Panc1 (cell line): ENCODE data around the gene PLEKHA7. TPM values are rescaled to one million over a fixed set of nuclear protein-coding genes. Genes with fewer than 3 reads are reported as not detected.

Experiments used
- ATAC-seq: fragments of 200-7000 bp; cut with Tn5 transposase; 2 replicates; pipeline ENCODE4 v1.9.1; 2020; ENCODE audit warnings: mild to moderate bottlenecking, moderate library complexity
- BruUV-seq: library from RNA; stranded (reverse); fragments of 400-500 nt; replicated peaks from 2 replicates; lab custom pipeline; 2021; lab: Mats Ljungman, UMichigan
- CTCF ChIA-PET: fragments of 300-600 bp; sonication (Branson Sonifier 250); formaldehyde crosslinking; loops from one replicate; lab custom pipeline; 2022; ENCODE audit warnings: antibody characterized with exemption; lab: Charles Lee
- POLR2A ChIA-PET: fragments of 300-600 bp; sonication (Branson Sonifier 250); formaldehyde crosslinking; loops from one replicate; lab custom pipeline; 2022; ENCODE audit warnings: antibody characterized with exemption; lab: Charles Lee
- DNase-seq: peaks from one replicate; pipeline ENCODE4 v3.0.0-alpha.2; 2010; ENCODE audit warnings: low read depth, low spot score
- H3K27ac ChIP-seq: 2 replicates; pipeline ENCODE4 v1.5.1; 2011; ENCODE audit warnings: mild to moderate bottlenecking, low read length, inconsistent platforms
- H3K27me3 ChIP-seq: fragments of 200-500 bp; sonication (Bioruptor generic); 2 replicates; pipeline ENCODE4 v1.6.0; 2014; ENCODE audit warnings: low read length, inconsistent platforms; ENCODE audit not compliant: control insufficient read depth, insufficient read depth
- H3K36me3 ChIP-seq: fragments of 200-500 bp; sonication (Bioruptor generic); 2 replicates; pipeline ENCODE4 v1.5.1; 2014; ENCODE audit warnings: inconsistent platforms, mild to moderate bottlenecking, low read length, moderate library complexity; ENCODE audit not compliant: control insufficient read depth, insufficient read depth
- H3K4me1 ChIP-seq: 2 replicates; pipeline ENCODE4 v1.5.1; 2011; ENCODE audit warnings: inconsistent platforms, mild to moderate bottlenecking, low read length, moderate library complexity; ENCODE audit not compliant: control insufficient read depth, insufficient read depth
- H3K4me3 ChIP-seq, 2 experiments: 2 replicates each; pipeline ENCODE4 v1.5.1; 2011 to 2012; ENCODE audit warnings: low read depth in 2 of 2, low read length in 2 of 2, mild to moderate bottlenecking in 2 of 2, inconsistent platforms in 1 of 2, moderate library complexity in 1 of 2
- H3K9me3 ChIP-seq: fragments of 200-500 bp; sonication (Bioruptor generic); 2 replicates; pipeline ENCODE4 v1.5.1; 2014; ENCODE audit warnings: low read depth, mild to moderate bottlenecking, inconsistent platforms, low read length, moderate library complexity; ENCODE audit not compliant: control insufficient read depth, insufficient read depth
- POLR2AphosphoS5 ChIP-seq: IDR thresholded peaks from 2 replicates; pipeline ENCODE4 v1.6.1; 2012; ENCODE audit warnings: mild to moderate bottlenecking, low read depth, low read length, moderate library complexity
- SIN3A ChIP-seq: IDR thresholded peaks from 2 replicates; pipeline ENCODE4 v1.6.1; 2012; ENCODE audit warnings: low read depth, mild to moderate bottlenecking, low read length, moderate library complexity, borderline replicate concordance; ENCODE audit not compliant: insufficient read depth
- TCF7L2 ChIP-seq: IDR thresholded peaks from 2 replicates; pipeline ENCODE4 v1.6.1; 2011; ENCODE audit warnings: mild to moderate bottlenecking, low read depth, low read length, inconsistent platforms
- in situ Hi-C: cut with HindIII; loops from 2 replicates; pipeline ENCODE4 v1.10.0; 2016; ENCODE audit warnings: low sequenced_read_pairs, low pct_unique_long_range_greater_than_20kb
- intact Hi-C: fragments of 100-400 bp; cut with micrococcal nuclease; formaldehyde crosslinking; loops from one replicate; pipeline ENCODE4 v1.10.0; 2022; ENCODE audit not compliant: unreplicated experiment
- total RNA-seq: library from RNA; stranded (reverse); gene quantifications from one replicate; pipeline ENCODE4 v1.2.1, GENCODE V29; 2021; ENCODE audit not compliant: unreplicated experiment
- TF ChIP-seq, protein P1 (sequence below), 2 experiments: IDR thresholded peaks; 2 replicates each; pipeline ENCODE4 v1.6.1; 2011 to 2012; ENCODE audit warnings: low read depth in 2 of 2, control low read depth in 1 of 2, low read length in 1 of 2, mild to moderate bottlenecking in 1 of 2, moderate library complexity in 1 of 2; ENCODE audit not compliant: insufficient read depth in 1 of 2
- TF ChIP-seq, protein P2 (sequence below): fragments of 450-650 bp; IDR thresholded peaks from 2 replicates; pipeline ENCODE4 v1.5.1; 2017; ENCODE audit warnings: mild to moderate bottlenecking

Gene PLEKHA7
- total RNA-seq, 1 experiment from 2014 or later: 11.6 TPM

DNA sequence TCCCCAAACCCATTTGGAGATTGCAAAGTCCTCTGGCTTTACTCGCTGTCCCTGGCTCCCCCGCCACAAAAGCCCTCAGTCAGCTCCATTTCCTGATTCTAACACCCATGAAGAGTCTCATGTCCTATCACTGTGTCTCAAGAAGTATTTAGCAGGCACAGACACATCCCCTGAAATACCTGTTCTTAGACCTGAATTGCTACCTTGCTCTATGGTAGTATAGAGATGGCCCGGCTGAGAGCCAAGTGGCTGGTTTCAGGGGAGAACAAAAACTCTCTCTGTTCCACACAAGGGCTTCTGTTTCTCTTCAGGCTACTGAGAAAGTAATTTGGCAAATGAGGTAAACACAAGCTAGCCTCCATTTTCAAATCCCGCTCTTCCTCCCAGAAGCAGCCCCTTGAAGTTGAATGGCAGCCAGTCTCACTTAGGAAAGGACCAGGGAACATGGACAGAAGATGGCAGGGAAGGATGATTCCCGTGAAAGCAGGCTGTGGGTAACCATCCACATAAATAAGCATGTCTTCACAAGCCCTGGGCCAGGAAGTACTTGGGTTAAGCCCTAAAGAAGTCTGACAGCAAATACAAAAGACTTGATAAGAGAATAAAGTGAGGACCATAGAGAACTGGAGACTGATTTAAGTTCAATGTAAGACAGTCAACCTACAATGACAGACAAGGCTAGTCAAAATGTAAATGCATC is 138.0 kb downstream of the PLEKHA7 start:
- no peaks in the 10 kb centered on the region for H3K27me3 ChIP-seq
- no peaks in the 10 kb centered on the region for H3K36me3 ChIP-seq
- ATAC-seq: no peak
- DNase-seq: no peak
- H3K4me3 ChIP-seq: no peak overlapping the region
- POLR2A ChIA-PET: interaction anchor here (0.7 kb wide), 1 partner anchor 264 kb away, joined by 3 read pairs; no protein-coding TSS in a partner anchor
- no peak for TF ChIP-seq POLR2AphosphoS5
- TF ChIP-seq SIN3A: no peak
- TF ChIP-seq TCF7L2: no peak
- TF ChIP-seq, protein P1, sequence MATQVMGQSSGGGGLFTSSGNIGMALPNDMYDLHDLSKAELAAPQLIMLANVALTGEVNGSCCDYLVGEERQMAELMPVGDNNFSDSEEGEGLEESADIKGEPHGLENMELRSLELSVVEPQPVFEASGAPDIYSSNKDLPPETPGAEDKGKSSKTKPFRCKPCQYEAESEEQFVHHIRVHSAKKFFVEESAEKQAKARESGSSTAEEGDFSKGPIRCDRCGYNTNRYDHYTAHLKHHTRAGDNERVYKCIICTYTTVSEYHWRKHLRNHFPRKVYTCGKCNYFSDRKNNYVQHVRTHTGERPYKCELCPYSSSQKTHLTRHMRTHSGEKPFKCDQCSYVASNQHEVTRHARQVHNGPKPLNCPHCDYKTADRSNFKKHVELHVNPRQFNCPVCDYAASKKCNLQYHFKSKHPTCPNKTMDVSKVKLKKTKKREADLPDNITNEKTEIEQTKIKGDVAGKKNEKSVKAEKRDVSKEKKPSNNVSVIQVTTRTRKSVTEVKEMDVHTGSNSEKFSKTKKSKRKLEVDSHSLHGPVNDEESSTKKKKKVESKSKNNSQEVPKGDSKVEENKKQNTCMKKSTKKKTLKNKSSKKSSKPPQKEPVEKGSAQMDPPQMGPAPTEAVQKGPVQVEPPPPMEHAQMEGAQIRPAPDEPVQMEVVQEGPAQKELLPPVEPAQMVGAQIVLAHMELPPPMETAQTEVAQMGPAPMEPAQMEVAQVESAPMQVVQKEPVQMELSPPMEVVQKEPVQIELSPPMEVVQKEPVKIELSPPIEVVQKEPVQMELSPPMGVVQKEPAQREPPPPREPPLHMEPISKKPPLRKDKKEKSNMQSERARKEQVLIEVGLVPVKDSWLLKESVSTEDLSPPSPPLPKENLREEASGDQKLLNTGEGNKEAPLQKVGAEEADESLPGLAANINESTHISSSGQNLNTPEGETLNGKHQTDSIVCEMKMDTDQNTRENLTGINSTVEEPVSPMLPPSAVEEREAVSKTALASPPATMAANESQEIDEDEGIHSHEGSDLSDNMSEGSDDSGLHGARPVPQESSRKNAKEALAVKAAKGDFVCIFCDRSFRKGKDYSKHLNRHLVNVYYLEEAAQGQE (IDR thresholded peaks at IDR 0.05; ENCODE audit: insufficient read depth in 1 of 2, low read depth in 2 of 2, low read length in 1 of 2): no peak
- TF ChIP-seq, protein P2, sequence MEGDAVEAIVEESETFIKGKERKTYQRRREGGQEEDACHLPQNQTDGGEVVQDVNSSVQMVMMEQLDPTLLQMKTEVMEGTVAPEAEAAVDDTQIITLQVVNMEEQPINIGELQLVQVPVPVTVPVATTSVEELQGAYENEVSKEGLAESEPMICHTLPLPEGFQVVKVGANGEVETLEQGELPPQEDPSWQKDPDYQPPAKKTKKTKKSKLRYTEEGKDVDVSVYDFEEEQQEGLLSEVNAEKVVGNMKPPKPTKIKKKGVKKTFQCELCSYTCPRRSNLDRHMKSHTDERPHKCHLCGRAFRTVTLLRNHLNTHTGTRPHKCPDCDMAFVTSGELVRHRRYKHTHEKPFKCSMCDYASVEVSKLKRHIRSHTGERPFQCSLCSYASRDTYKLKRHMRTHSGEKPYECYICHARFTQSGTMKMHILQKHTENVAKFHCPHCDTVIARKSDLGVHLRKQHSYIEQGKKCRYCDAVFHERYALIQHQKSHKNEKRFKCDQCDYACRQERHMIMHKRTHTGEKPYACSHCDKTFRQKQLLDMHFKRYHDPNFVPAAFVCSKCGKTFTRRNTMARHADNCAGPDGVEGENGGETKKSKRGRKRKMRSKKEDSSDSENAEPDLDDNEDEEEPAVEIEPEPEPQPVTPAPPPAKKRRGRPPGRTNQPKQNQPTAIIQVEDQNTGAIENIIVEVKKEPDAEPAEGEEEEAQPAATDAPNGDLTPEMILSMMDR: no peak
- no peaks in the 10 kb centered on the region for H3K9me3 ChIP-seq
- H3K27ac ChIP-seq: no peak overlapping the region
- no TSS peak for BruUV-seq
- intact Hi-C loops (no loop called here), in situ Hi-C loops (no loop called here)
- CTCF ChIA-PET: no interaction called here
- no peaks in the 10 kb centered on the region for H3K4me1 ChIP-seq

DNA sequence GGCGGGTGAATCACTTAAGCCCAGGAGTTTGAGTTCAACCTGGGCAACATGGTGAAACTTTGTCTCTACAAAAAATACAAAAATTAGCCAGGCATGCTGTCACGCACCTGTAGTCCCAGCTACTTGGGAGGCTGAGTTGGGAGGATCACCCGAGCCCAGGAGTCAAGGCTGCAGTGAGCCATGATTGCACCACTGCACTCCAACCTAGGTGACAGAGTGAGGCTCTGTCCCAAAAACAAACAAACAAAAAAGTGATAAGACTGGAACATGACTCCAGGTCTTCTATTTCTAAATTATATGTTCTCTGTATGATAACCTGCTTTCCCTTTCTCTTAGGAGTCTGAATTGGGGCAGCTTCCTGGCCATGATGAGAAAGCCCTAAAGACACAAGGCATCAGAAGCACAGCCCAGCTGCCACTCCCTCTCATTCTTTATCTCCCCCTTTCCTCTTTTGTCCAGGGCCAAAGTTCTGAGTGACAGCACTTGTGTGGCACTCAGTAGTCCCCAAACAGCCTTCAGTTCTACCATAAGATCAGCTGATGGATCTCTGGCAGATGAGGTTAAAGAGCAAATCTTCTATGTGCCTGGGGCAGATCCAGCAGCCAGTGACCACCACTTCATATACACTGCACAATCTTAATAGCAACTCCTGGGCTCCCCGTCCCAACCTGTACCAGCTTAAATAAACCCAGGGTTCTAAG is 139.8 kb downstream of the PLEKHA7 start:
- H3K4me3 ChIP-seq: no peak overlapping the region
- H3K4me1 ChIP-seq: no peaks in the 10 kb centered on the region
- no peak for DNase-seq
- TF ChIP-seq POLR2AphosphoS5 (no peak), SIN3A (no peak), TCF7L2 (no peak)
- TF ChIP-seq, protein P1 (IDR thresholded peaks at IDR 0.05; ENCODE audit: insufficient read depth in 1 of 2, low read depth in 2 of 2, low read length in 1 of 2): no peak
- TF ChIP-seq, protein P2: no peak
- ATAC-seq: no peak
- POLR2A ChIA-PET: no interaction called here
- in situ Hi-C loops (no loop called here), intact Hi-C loops (no loop called here)
- BruUV-seq: no TSS peak
- no peaks in the 10 kb centered on the region for H3K36me3 ChIP-seq
- no peaks in the 10 kb centered on the region for H3K27me3 ChIP-seq
- H3K27ac ChIP-seq: no peak overlapping the region
- CTCF ChIA-PET: no interaction called here
- no peaks in the 10 kb centered on the region for H3K9me3 ChIP-seq
